ENCODE results near the gene CALR3.

DNA sequence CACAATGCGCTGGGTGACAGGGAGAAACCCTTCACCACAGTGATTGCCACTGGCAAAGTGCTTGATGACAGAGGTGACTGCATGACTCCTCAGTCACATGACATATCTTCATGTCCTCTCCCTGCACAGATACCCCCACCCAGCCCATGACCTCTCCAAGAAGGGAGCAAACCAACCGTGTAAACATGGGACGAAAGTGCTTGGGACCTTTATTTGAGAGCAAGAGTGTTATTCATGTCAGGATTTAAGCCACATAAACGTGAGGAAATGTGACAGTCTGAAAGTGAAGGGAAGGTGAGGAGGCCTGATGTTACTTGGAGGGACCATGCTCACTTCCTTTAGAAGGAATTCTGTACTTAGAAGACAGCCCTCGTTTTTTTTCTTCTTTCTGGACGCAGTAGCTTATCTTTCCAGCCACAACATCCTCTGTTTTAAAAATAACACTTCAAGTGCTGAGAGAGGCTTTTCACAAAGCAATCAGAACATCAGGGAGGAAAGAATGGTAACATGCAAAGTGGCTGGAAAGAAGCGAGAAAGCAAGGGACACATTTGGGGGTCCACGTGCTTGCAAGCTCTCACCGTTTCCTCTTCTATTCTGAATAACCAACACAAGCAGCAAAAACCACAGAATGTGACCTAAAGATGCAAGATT, 59.8 kb downstream of the CALR3 start:
- TF ChIP-seq ZNF556 (CRISPR knock-in tag; IDR thresholded peaks at IDR 0.05; ENCODE audit: borderline replicate concordance) (no peak), HMG20A (CRISPR knock-in tag; IDR thresholded peaks at IDR 0.05; ENCODE audit: borderline replicate concordance) (no peak), ZSCAN20 (CRISPR knock-in tag; IDR thresholded peaks at IDR 0.05; ENCODE audit: borderline replicate concordance) (no peak), KLF11 (CRISPR knock-in tag; IDR thresholded peaks at IDR 0.05) (no peak), SMYD3 (CRISPR knock-in tag; IDR thresholded peaks at IDR 0.05) (no peak), BRCA1 (CRISPR knock-in tag; IDR thresholded peaks at IDR 0.05) (no peak), RNF2 (conservative IDR thresholded peaks at IDR 0.05; ENCODE audit: low read depth) (no peak), ZNF234 (CRISPR knock-in tag; conservative IDR thresholded peaks at IDR 0.05) (no peak), MAX (IDR thresholded peaks at IDR 0.05) (no peak)
- TF ChIP-seq, protein P1, sequence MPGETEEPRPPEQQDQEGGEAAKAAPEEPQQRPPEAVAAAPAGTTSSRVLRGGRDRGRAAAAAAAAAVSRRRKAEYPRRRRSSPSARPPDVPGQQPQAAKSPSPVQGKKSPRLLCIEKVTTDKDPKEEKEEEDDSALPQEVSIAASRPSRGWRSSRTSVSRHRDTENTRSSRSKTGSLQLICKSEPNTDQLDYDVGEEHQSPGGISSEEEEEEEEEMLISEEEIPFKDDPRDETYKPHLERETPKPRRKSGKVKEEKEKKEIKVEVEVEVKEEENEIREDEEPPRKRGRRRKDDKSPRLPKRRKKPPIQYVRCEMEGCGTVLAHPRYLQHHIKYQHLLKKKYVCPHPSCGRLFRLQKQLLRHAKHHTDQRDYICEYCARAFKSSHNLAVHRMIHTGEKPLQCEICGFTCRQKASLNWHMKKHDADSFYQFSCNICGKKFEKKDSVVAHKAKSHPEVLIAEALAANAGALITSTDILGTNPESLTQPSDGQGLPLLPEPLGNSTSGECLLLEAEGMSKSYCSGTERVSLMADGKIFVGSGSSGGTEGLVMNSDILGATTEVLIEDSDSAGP (CRISPR knock-in tag; IDR thresholded peaks at IDR 0.05; ENCODE audit: borderline replicate concordance) = no peak
